ENCODE data around the gene SYCE1. TPM values are rescaled to one million over a fixed set of nuclear protein-coding genes. Genes with fewer than 3 reads are reported as not detected.

Gene SYCE1
- total RNA-seq, 6 experiments from 2014 or later: 0.37 to 4.1 (median 2.2) TPM; not detected in 1

DNA sequence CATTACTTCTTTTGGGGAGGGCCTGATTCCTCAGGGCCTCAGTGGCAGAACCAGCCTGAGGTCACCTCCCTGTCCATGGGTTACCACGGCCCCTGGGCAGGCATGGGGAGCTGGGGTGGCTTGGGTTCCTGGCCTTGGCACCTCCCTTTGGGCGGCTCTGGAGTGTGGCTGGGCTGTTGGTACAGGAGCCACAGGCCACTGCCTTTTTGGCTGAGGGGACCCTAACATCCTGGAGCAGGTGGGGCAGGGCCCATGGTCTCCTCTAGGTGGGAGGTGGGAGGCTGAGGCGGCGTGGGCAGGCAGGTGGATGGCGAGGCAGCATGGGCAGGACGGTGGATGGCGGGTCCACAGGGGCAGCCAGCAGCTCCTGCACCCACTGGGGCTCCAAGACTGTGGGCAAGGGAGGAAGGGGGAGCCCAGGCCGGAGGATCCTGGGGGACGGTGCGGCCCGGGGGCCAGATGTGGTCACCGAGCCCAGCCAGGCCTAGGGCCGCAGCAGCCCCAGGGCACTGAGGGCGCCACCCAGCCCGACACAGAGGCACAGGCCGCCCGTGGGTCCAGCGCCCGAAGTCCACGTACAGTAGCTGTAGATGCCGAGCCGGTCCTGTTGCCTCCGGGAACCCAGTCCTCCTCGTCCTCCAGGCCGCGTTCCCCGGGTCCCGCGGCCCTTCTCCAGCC lies 2.4 kb upstream of the SYCE1 start:
- no peak for TF ChIP-seq POLR2A (IDR thresholded peaks at IDR 0.05)
- TF ChIP-seq, protein P1, sequence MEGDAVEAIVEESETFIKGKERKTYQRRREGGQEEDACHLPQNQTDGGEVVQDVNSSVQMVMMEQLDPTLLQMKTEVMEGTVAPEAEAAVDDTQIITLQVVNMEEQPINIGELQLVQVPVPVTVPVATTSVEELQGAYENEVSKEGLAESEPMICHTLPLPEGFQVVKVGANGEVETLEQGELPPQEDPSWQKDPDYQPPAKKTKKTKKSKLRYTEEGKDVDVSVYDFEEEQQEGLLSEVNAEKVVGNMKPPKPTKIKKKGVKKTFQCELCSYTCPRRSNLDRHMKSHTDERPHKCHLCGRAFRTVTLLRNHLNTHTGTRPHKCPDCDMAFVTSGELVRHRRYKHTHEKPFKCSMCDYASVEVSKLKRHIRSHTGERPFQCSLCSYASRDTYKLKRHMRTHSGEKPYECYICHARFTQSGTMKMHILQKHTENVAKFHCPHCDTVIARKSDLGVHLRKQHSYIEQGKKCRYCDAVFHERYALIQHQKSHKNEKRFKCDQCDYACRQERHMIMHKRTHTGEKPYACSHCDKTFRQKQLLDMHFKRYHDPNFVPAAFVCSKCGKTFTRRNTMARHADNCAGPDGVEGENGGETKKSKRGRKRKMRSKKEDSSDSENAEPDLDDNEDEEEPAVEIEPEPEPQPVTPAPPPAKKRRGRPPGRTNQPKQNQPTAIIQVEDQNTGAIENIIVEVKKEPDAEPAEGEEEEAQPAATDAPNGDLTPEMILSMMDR (IDR thresholded peaks at IDR 0.05): no peak
- no peak overlapping the region for H3K4me3 ChIP-seq
- H3K27me3 ChIP-seq: no peaks in the 10 kb centered on the region
- ATAC-seq (no peak), DNase-seq (no peak)
- intact Hi-C loops (cut with DNase I): no loop called here
- no peak overlapping the region for H3K27ac ChIP-seq
- H3K9me3 ChIP-seq: no peaks in the 10 kb centered on the region
- no peaks in the 10 kb centered on the region for H3K4me1 ChIP-seq
- H3K36me3 ChIP-seq: no peaks in the 10 kb centered on the region
- 100% methylated on average over 2 of the region's 29 CpGs for WGBS (ENCODE audit: insufficient coverage, low coverage, low lambda C conversion rate, missing lambda C conversion rate)

DNA sequence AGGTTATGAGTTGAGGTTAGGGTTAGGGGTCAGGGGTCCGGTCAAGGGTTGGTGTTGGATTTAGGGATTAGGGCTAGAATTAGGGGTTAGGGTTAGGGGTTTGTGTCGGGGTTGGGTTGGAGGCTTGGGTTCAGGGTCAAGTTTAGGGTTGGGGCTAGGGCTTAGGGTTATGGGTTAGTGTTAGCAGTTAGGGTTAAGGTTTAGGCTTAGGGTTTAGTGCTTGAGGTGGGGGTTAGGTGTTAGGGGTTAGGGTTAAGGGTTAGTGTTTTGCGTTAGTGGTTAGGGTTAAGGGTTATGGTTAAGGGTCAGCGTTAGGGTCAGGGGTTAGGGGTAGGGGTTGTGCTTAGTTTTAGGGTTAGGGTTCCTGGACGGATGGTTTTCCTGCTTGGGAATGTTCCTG lies 1.7 kb upstream of the SYCE1 start:
- Histone ChIP-seq H3K27me3 (no peaks in the 10 kb centered on the region), H3K4me3 (no peak overlapping the region), H3K4me1 (no peaks in the 10 kb centered on the region), H3K9me3 (no peaks in the 10 kb centered on the region), H3K27ac (no peak overlapping the region), H3K36me3 (no peaks in the 10 kb centered on the region)
- intact Hi-C loops (cut with DNase I): no loop called here
- DNase-seq: no peak
- WGBS (ENCODE audit: insufficient coverage, low coverage, low lambda C conversion rate, missing lambda C conversion rate): 63% methylated on average over 4 of the region's 5 CpGs
- TF ChIP-seq, protein P1 (IDR thresholded peaks at IDR 0.05): no peak
- no peak for TF ChIP-seq POLR2A (IDR thresholded peaks at IDR 0.05)
- no peak for ATAC-seq

DNA sequence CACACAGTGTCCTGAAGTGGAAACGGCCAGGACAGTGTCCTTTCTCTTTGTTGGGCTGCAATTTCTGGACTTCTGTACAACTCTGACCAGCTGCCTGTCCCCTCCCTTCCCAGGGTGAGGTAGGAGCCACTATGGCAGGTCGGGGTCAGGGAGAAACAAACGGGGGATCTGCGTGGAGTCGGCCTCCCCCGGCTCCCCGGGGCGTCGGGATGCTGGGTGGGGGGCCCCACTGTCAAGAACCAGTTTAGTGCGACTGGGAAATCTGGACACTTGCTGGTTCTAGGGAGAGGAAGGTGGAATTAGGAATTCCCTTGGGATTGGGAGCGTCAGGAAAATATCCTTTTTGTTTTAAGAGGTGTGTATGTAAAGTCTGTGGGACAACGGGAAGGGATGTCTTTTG lies 567 bp downstream of the SYCE1 start:
- WGBS (ENCODE audit: insufficient coverage, low coverage, low lambda C conversion rate, missing lambda C conversion rate): 70% methylated on average over 4 of the region's 12 CpGs
- DNase-seq: no peak

DNA sequence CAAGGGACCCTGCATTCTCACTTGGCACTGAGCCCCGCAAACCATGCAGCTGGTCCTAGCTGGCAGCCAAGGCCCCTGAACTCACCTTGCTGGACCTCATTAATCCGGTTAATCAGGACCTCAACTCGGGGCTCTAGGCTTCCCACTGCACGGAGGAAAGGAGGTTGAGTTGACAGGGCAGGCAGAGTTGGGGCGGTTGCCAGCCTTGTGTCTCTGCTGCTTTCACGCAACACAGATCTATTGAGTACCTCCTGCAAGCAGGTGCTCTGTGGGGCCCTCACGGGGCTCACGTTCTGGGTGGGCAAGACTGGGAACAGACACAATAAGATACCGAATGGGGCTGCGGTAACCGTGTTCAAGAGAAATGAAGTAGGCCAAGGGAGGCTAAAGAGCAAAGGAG lies 6.2 kb downstream of the SYCE1 start:
- no peaks in the 10 kb centered on the region for H3K9me3 ChIP-seq
- WGBS (ENCODE audit: insufficient coverage, low coverage, low lambda C conversion rate, missing lambda C conversion rate): 82% methylated on average over 11 of the region's 11 CpGs
- no peaks in the 10 kb centered on the region for H3K4me1 ChIP-seq
- no peak overlapping the region for H3K4me3 ChIP-seq
- no peaks in the 10 kb centered on the region for H3K27me3 ChIP-seq
- intact Hi-C loops (cut with DNase I): no loop called here
- TF ChIP-seq, protein P1 (IDR thresholded peaks at IDR 0.05): no peak
- TF ChIP-seq POLR2A (IDR thresholded peaks at IDR 0.05): no peak
- H3K27ac ChIP-seq: no peak overlapping the region
- no peaks in the 10 kb centered on the region for H3K36me3 ChIP-seq
- DNase-seq (no peak), ATAC-seq (no peak)

More for the DNA sequence above, 567 bp downstream of the SYCE1 start:
- TF ChIP-seq, protein P1 (IDR thresholded peaks at IDR 0.05): no peak
- TF ChIP-seq POLR2A (IDR thresholded peaks at IDR 0.05): no peak
- H3K4me1 ChIP-seq: no peaks in the 10 kb centered on the region
- no peaks in the 10 kb centered on the region for H3K27me3 ChIP-seq
- peak overlapping the region in 1 of 3 donors; percentile 11 for H3K4me3 ChIP-seq
- no peak for ATAC-seq
- no peak overlapping the region for H3K27ac ChIP-seq
- H3K9me3 ChIP-seq: no peaks in the 10 kb centered on the region
- no peaks in the 10 kb centered on the region for H3K36me3 ChIP-seq
- intact Hi-C loops (cut with DNase I): no loop called here
